PFSK-1 (cell line): ENCODE measurements around the gene ACAA1.

Experiments
- POLR2AphosphoS5 ChIP-seq: IDR thresholded peaks from 2 replicates; pipeline ENCODE4 v1.6.1; 2012; ENCODE audit warnings: low read depth, mild to moderate bottlenecking, control low read depth, low read length, moderate library complexity
- SIN3A ChIP-seq: IDR thresholded peaks from 2 replicates; pipeline ENCODE4 v1.6.1; 2012; ENCODE audit warnings: mild to moderate bottlenecking, low read length, moderate library complexity, borderline replicate concordance; ENCODE audit not compliant: insufficient read depth
- TAF1 ChIP-seq: IDR thresholded peaks from 2 replicates; pipeline ENCODE4 v1.6.1; 2012; ENCODE audit warnings: low read length, control low read depth, borderline replicate concordance; ENCODE audit not compliant: insufficient read depth

DNA sequence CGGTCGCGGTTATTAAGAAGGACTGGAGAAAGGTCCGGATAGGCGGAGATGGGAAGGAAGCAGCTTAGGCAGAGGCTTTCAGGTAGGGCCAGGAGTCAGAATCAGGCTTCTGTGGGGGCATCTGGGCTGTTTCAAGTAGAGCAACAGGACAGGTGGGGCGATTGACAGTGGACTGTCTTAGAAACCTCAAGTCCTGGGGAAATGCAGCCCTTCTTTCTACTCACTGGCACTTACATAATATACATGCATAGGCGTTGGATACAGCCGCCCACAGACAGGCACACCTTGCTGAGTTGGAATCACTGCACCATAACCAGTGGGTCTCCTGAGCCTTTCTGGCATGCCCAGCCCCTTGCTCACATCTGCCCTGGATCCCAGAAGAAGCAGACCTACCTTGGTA, 2.3 kb upstream of the ACAA1 start:
- TF ChIP-seq TAF1 = no peak
- no peak for TF ChIP-seq SIN3A
- TF ChIP-seq POLR2AphosphoS5 = no peak
